Breast epithelium (tissue), 4 donors: ENCODE measurements around the gene DNASE1L2. TPM values are rescaled to one million over a fixed set of nuclear protein-coding genes. Genes with fewer than 3 reads are reported as not detected.

Experiments used
- DNase-seq, 2 donors: peaks; one replicate each; pipeline ENCODE4 v3.0.0-alpha.2; 2019; ENCODE audit warnings: low spot score in 2 of 2
- H3K27ac ChIP-seq, 2 donors: fragments of 200-600 bp; sonication (generic) in 1 of 2; one replicate each; pipeline ENCODE4 v1.5.1; 2016 to 2019; ENCODE audit warnings: mild to moderate bottlenecking in 1 of 2
- H3K27me3 ChIP-seq, 2 donors: fragments of 200-600 bp; sonication (generic) in 1 of 2; one replicate each; pipeline versions ENCODE4 v1.5.1 to v1.6.0; 2017 to 2019; ENCODE audit warnings: control low read depth in 1 of 2, mild to moderate bottlenecking in 1 of 2
- H3K36me3 ChIP-seq: fragments of 200-600 bp; one replicate; pipeline ENCODE4 v1.5.1; 2019
- H3K4me1 ChIP-seq, 2 donors: fragments of 200-600 bp; sonication (generic); one replicate each; pipeline ENCODE4 v1.5.1; 2016 to 2019; ENCODE audit warnings: control low read depth in 1 of 2
- H3K4me3 ChIP-seq, 3 donors: fragments of 200-600 bp; sonication (generic); 1 replicate in 2 of 3; 2 replicates in 1 of 3; pipeline ENCODE4 v1.5.1; 2016 to 2019; ENCODE audit warnings: mild to moderate bottlenecking in 3 of 3, moderate library complexity in 2 of 3
- H3K9me3 ChIP-seq, 2 donors: fragments of 200-600 bp; sonication (generic) in 1 of 2; one replicate each; pipeline ENCODE4 v1.5.1; 2016 to 2019; ENCODE audit warnings: control low read depth in 1 of 2
- CTCF ChIP-seq, 3 donors: fragments of 450-650 bp; IDR thresholded peaks; one replicate each; pipeline ENCODE4 v1.5.1; 2016 to 2017; ENCODE audit warnings: antibody characterized with exemption in 3 of 3, mild to moderate bottlenecking in 3 of 3, moderate library complexity in 3 of 3
- POLR2A ChIP-seq: fragments of 450-650 bp; IDR thresholded peaks from one replicate; pipeline ENCODE4 v1.6.1; 2016; ENCODE audit warnings: antibody characterized with exemption, mild to moderate bottlenecking, moderate library complexity
- POLR2AphosphoS5 ChIP-seq, 3 donors: sonication (generic); formaldehyde crosslinking; IDR thresholded peaks; one replicate each; pipeline ENCODE4 v1.6.1; 2017; ENCODE audit warnings: antibody characterized with exemption in 3 of 3
- intact Hi-C: fragments of 100-400 bp; cut with DNase I; formaldehyde crosslinking; loops from one replicate; pipeline ENCODE4 v1.15.1; 2023; ENCODE audit warnings: low total_unique reads
- total RNA-seq, 3 donors: library from RNA; depleted of rRNA; stranded (reverse); fragments of >200 nt; gene quantifications; one replicate each; pipeline ENCODE4 v1.1.0, GENCODE V29; 2016

Gene DNASE1L2
- total RNA-seq, 3 donors from 2014 or later, result 0.59 to 0.66 TPM; not detected in 1

- no peak for DNase-seq
- H3K27ac ChIP-seq, result no peak overlapping the region
- H3K27me3 ChIP-seq, result no peaks in the 10 kb centered on the region
- TF ChIP-seq CTCF (IDR thresholded peaks at IDR 0.05) (no peak), POLR2AphosphoS5 (IDR thresholded peaks at IDR 0.05) (no peak), POLR2A (no peak)
- peaks cover 6 to 14% of the 10 kb centered on the region in 2 donors for H3K4me1 ChIP-seq
- intact Hi-C loops, result no loop called here
- peak overlapping the region in 1 of 3 donors; percentile 59 for H3K4me3 ChIP-seq
- H3K9me3 ChIP-seq, result no peaks in the 10 kb centered on the region
- peaks cover 24% of the 10 kb centered on the region for H3K36me3 ChIP-seq
Measured at GRCh38 chr16:2235695-2236336, 428 bp upstream of the DNASE1L2 start.

- no peaks in the 10 kb centered on the region for H3K27me3 ChIP-seq
- peaks cover 12% of the 10 kb centered on the region for H3K36me3 ChIP-seq
- peak overlapping the region; percentile 20 to 59 (median 34) for H3K4me3 ChIP-seq
- no peaks in the 10 kb centered on the region for H3K9me3 ChIP-seq
- intact Hi-C loops, result no loop called here
- peaks cover 6 to 14% of the 10 kb centered on the region in 2 donors for H3K4me1 ChIP-seq
- DNase-seq, result no peak
- TF ChIP-seq POLR2AphosphoS5 (IDR thresholded peaks at IDR 0.05) (no peak), POLR2A (no peak), CTCF (IDR thresholded peaks at IDR 0.05) (no peak)
- no peak overlapping the region for H3K27ac ChIP-seq
Measured at GRCh38 chr16:2237102-2237482, 848 bp downstream of the DNASE1L2 start.

GRCh38 chr16:2237493-2238149, 1.4 kb downstream of the DNASE1L2 start:
- H3K9me3 ChIP-seq, result no peaks in the 10 kb centered on the region
- H3K4me3 ChIP-seq, result peak overlapping the region in 1 of 3 donors; percentile 34
- H3K36me3 ChIP-seq, result peaks cover 7% of the 10 kb centered on the region
- H3K27ac ChIP-seq, result no peak overlapping the region
- H3K27me3 ChIP-seq, result no peaks in the 10 kb centered on the region
- DNase-seq, result no peak
- peaks cover 6 to 14% of the 10 kb centered on the region in 2 donors for H3K4me1 ChIP-seq
- intact Hi-C loops, result no loop called here
- TF ChIP-seq POLR2AphosphoS5 (IDR thresholded peaks at IDR 0.05), result no peak
- TF ChIP-seq CTCF (IDR thresholded peaks at IDR 0.05), result no peak
- no peak for TF ChIP-seq POLR2A

GRCh38 chr16:2238150-2238837, 2.0 kb downstream of the DNASE1L2 start:
- Histone ChIP-seq H3K4me3 (no peak overlapping the region), H3K4me1 (peaks cover 6 to 14% of the 10 kb centered on the region in 2 donors), H3K36me3 (peaks cover 7% of the 10 kb centered on the region), H3K9me3 (no peaks in the 10 kb centered on the region), H3K27me3 (no peaks in the 10 kb centered on the region), H3K27ac (no peak overlapping the region)
- DNase-seq, result no peak
- intact Hi-C loops, result no loop called here
- TF ChIP-seq POLR2AphosphoS5 (IDR thresholded peaks at IDR 0.05), result no peak
- no peak for TF ChIP-seq POLR2A
- no peak for TF ChIP-seq CTCF (IDR thresholded peaks at IDR 0.05)
